GM19238 (cell line): ENCODE results near the gene AOPEP.
"Not testable (repeated sequence)": the region's sequence is repeated elsewhere in the genome, so short reads cannot be mapped to it uniquely, and the experiment has no call there.

Experiments
- DNase-seq: peaks from one replicate; pipeline ENCODE4 v3.0.0; 2011; ENCODE audit warnings: low spot score; ENCODE audit not compliant: insufficient read length

The AOPEP gene

GRCh38 chr9:94931036-94931633, 204.6 kb downstream of the AOPEP start:
- DNase-seq = no peak

- no peak for DNase-seq
These were observed 205.2 kb downstream of the AOPEP start for GRCh38 chr9:94931740-94932139.

- DNase-seq = no peak
These were observed 206.4 kb downstream of the AOPEP start for GRCh38 chr9:94932652-94933510.

- no peak for DNase-seq
These were observed 207.0 kb downstream of the AOPEP start for GRCh38 chr9:94933511-94933828.

GRCh38 chr9:94934816-94935328, 208.4 kb downstream of the AOPEP start:
- no peak for DNase-seq

GRCh38 chr9:94935396-94935795, 208.9 kb downstream of the AOPEP start:
- DNase-seq = no peak

GRCh38 chr9:94936419-94936818, 209.9 kb downstream of the AOPEP start:
- no peak for DNase-seq

- DNase-seq = no peak
These were observed 210.9 kb downstream of the AOPEP start for GRCh38 chr9:94937214-94937903.

GRCh38 chr9:94938384-94938783, 211.9 kb downstream of the AOPEP start:
- DNase-seq = no peak

- DNase-seq = not testable (repeated sequence)
These were observed 213.8 kb downstream of the AOPEP start for GRCh38 chr9:94940296-94940695.

- DNase-seq = no peak
These were observed 214.8 kb downstream of the AOPEP start for GRCh38 chr9:94941211-94941875.

- no peak for DNase-seq
These were observed 218.1 kb downstream of the AOPEP start for GRCh38 chr9:94944626-94945025.

- DNase-seq = no peak
These were observed 219.0 kb downstream of the AOPEP start for GRCh38 chr9:94945197-94946144.

GRCh38 chr9:94946256-94946655, 219.8 kb downstream of the AOPEP start:
- DNase-seq = no peak

GRCh38 chr9:94948567-94949235, 222.2 kb downstream of the AOPEP start:
- DNase-seq = no peak

- DNase-seq = no peak
These were observed 222.9 kb downstream of the AOPEP start for GRCh38 chr9:94949370-94949769.

GRCh38 chr9:94950040-94950578, 223.6 kb downstream of the AOPEP start:
- no peak for DNase-seq

GRCh38 chr9:94950579-94951323, 224.3 kb downstream of the AOPEP start:
- DNase-seq = no peak
